Activated T-cell treated with anti-CD3 and anti-CD28 coated beads for 48 hours (primary cell): Measurements from ENCODE around the gene POFUT1.

ENCODE experiments used
- DNase-seq: peaks from one replicate; pipeline ENCODE4 v3.0.0-alpha.2; 2020; ENCODE audit warnings: low read depth

The POFUT1 gene

DNA sequence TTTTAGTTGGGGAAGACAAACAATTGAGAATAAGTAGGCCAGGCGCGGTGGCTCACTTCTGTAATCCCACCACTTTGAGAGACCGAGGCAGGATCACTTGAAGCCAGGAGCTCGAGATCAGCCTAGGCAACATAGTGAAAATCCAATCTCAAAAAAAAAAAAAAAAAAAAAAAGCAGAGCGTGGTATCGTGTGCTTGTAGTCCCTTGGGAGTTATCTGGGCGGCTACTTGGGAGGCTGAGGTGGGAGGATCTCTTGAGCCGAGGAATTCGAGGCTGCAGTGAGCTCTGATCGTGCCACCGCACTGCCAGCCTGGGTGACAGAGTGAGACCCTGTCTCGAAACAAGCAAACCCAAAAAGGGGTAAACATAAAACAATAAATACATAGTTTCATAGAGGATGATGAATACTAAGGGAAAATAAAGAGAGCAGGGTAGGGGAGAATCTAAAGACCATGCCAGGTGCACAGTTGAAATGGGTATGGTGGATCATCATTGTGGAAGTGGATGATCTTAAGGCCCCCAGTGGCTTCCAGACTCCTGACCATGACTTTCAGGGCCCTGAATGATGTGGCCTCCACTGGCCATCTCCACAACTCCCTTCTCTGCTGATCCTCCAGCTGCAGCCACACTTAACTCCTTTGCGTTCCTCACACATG lies 947 bp downstream of the POFUT1 start:
- DNase-seq, result no peak

DNA sequence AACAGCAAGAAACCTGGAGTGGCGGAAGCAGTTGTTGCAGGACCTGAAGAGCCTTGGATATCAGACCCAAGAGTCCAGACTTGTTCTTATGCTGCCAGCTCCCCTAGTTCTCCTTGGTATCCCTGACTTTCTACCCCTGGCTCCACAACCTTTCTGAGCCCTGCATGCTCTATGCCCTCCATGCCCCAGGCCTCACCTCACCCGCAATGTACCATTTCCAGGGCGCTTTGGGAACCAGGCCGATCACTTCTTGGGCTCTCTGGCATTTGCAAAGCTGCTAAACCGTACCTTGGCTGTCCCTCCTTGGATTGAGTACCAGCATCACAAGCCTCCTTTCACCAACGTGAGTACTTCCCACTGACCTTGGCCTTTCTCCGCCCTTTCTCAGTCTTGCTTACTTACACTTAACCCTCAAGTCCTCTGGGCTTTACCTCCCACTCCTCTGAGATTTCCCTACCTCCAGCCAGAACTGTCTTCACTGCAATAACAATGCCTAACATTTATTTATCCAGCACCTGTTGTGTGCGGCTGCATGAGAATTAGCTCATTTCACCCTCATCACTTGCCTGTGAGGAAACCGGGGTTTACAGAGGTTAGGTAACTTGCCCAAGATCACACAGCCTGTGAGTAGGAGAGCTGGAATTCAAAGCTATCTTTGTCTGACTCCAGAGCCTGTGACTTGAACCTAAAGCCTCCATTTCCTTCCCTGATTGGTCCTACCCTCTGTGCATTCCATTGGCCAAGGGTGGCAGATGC lies 2.3 kb downstream of the POFUT1 start:
- DNase-seq, result no peak

DNA sequence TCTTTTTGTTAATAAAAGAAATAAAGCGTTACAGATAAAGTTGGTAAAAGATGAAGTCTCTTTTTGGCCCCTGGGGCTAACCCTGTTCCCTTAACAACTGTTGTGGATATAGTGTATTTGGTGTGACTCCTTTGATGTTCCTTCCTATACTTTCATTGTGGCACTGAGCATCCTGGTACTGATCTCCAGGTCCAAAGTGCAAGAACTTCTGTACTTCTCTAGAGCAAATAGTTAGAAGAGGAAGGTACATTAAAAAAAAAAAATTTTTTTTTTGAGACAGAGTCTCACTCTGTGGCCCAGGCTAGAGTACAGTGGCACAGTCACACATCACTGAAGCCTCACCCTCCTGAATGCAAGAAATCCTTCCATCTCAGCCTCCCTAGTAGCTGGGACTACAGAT lies 6.2 kb downstream of the POFUT1 start:
- DNase-seq, result no peak

DNA sequence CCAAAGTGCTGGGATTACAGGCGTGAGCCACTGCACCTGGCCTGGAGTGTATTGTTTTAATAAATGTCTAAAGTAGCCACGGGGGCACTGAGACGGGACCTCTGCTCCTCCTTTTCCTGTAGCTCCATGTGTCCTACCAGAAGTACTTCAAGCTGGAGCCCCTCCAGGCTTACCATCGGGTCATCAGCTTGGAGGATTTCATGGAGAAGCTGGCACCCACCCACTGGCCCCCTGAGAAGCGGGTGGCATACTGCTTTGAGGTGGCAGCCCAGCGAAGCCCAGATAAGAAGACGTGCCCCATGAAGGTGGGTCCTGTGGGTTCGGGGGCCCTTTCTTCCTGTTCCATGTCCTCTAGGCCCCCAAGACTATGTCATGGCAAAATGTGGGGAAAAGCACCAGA lies 7.5 kb downstream of the POFUT1 start:
- DNase-seq, result no peak

- DNase-seq, result no peak
These were observed 8.0 kb downstream of the POFUT1 start for GRCh38 chr20:32215729-32216128.

DNA sequence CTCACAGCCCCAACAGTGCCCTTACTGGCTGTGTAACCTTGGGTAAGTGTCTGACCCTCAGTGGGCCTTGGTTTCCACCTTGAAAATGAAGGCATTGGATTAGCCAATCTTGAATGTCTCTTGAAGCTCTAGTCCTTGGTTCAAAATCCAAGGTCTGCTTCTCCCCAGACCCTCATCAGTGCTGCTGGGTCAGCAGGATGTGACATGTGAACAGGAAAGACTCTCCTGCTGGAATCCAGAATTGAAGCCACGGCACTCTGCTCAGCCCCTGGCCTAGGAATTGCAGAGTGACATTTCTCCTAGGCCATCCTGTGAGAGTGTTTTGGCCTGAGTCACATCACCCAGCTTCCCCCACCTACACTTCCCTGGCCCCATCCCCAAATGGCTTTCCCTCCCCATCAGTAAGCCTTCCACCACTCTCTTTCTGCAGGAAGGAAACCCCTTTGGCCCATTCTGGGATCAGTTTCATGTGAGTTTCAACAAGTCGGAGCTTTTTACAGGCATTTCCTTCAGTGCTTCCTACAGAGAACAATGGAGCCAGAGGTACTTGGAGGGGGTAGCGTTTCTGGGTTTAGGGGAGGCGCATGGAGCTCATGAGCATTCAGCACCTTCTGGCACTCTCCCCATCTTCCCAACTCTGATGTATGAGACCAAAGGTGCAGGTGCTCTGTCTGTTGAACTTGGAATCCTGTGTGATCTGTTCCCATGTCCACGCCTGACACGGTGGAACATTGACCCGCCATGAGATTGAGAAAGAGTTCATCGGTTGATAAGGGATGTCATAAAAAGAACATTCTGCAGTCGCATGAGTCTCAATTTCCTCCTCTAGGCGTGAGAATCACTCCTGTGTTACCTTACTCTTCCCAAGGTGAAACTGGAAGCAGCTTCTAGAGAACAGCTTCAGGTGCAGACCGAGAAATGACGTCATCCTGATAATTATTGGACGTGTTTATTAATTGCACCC lies 8.8 kb downstream of the POFUT1 start:
- no peak for DNase-seq

DNA sequence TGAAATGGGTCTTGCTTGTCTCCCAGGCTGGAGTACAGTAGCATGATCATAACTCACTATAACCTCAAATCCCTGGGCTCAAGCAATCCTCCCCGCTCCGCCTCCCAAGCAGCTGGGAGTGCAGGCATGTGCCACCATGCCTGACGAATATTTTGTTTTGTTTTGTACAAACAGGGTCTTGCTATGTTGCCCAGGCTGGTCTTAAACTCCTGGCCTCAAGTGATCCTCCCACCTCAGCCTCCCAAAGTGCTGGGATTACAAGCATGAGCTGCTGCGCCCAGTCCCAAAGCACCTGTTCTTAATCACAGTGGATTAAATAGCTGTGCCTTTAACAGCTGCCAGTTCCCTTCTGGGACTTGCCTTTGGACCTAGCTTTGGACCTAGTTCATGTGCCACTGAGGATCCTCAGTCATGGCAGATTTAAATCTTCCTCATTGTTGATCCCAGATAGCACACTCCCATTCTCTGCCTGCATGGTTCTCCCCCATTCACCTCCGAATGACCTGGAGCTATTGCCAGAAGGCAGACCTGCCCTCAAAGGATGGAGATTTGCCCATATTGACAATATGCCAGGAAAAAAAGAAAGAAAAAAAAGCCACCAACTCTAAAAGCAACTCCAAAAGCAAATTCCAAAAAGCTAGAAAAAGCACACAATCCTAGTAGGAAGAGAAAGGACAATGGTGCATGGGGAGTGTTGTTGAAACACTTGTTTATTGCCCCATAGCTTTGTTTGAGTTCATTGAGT lies 10.6 kb downstream of the POFUT1 start:
- DNase-seq, result no peak

DNA sequence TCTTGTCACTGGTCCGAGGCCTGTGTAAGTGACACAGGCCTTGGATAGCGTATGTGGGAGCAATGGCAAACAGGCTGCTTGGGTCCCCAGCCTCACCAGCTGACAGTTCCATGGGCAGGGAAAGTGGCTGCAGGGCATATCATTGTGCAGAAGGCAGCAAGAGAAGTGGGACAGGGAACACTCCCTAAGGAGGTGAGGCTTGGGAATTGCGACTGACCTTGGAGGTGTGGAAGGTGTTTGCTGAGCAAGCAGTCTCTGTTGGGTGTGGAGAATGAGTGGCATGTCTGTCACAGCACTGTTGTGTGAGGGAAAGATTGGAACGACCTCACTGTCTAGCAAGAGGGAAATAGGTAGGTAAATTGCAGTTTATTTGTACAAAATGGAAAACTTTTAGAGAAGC lies 16.8 kb downstream of the POFUT1 start:
- DNase-seq, result no peak

- DNase-seq, result no peak
These were observed 18.7 kb downstream of the POFUT1 start for GRCh38 chr20:32226391-32226790.

- DNase-seq, result no peak
These were observed 19.6 kb downstream of the POFUT1 start for GRCh38 chr20:32227306-32227705.

- no peak for DNase-seq
These were observed 20.3 kb downstream of the POFUT1 start for GRCh38 chr20:32227744-32228688.

DNA sequence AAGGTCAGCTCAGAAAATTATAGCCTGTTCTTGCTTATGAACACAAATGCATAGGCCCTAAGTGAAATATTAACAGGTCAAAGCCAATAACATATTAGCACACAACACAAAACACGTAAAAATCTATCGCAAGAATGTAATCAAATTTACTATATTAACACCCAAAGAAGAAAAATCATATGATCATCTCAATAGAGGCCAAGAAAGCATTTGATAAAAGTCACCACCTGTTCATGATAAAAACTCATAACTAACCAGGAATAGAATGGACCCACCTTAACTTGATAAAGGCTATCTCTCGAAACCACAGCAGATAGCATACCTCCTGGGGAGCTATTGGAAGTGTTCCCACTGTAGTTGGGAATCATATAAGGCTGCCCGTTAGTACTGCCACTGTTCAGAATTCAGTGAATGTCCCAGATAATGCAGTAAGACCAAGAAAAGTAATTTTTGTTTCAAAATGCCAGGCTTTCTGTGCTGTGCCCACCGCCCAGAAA lies 21.6 kb downstream of the POFUT1 start:
- DNase-seq, result no peak

- no peak for DNase-seq
These were observed 23.0 kb downstream of the POFUT1 start for GRCh38 chr20:32230707-32231106.

DNA sequence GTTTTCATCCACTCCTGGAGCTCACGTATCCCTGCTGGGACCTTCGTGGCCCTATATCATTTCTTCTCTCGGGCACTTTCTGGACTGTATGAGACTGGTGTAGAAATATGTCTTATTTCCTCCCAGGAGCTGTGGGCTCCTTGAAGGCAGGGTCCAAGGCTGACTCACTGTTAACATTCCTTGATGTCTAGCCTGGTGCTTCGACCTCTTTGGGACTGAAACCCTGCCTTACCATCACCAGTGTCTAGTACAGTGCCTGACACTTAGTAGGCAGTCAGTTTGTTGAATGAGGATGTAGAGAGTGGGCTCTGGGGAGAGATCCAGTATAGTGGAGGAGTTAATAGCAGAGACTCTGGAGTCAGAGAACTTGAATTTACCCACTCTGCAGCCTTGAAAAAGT lies 23.6 kb downstream of the POFUT1 start:
- DNase-seq, result no peak

GRCh38 chr20:32231847-32232246 lies 24.2 kb downstream of the POFUT1 start:
- DNase-seq, result no peak

GRCh38 chr20:32232326-32232886 lies 24.7 kb downstream of the POFUT1 start:
- no peak for DNase-seq

DNA sequence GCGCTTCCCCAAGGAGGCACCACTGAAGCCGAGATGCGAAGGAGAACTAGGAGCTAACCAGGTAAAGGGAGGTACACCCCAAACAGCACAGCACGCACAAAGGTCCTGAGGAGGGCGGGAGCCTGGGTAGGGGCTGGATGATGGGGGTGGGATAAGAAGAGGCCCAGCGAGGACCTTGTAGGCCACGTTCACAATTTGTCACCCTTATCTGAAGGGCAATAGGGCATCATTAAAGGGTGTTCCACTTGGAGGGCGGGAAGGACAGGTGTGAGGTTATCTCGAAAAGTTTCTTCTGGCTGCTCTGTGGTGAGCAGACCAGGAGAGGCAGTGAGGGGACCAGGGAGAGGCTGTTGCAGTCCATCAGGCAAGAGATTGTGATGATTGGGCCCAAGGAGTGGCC lies 25.6 kb downstream of the POFUT1 start:
- DNase-seq, result no peak

DNA sequence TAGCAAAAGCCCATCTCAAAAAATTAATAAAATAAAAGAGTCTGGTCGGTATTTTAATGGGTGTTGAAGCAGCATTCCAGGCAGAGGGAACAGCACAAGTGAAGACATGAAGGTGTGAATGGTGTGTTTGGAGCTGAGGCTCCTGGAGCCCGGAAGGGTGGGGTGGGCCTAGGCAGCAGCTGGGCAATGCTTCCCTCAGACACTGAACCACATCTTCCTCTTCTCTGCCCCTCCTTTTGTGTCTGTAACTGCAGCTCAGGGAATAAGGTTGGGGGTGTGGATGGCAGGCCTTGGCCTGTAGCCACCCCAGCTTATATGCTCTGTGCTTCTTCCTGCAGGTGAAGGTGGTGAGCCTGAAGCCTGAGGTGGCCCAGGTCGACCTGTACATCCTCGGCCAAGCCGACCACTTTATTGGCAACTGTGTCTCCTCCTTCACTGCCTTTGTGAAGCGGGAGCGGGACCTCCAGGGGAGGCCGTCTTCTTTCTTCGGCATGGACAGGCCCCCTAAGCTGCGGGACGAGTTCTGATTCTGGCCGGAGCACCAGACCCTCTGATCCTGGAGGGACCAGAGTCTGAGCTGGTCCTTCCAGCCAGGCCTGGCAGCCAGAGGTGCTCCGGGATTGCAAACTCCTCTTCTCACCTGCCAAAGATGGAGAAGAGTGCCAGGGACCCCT lies 26.6 kb downstream of the POFUT1 start:
- no peak for DNase-seq

DNA sequence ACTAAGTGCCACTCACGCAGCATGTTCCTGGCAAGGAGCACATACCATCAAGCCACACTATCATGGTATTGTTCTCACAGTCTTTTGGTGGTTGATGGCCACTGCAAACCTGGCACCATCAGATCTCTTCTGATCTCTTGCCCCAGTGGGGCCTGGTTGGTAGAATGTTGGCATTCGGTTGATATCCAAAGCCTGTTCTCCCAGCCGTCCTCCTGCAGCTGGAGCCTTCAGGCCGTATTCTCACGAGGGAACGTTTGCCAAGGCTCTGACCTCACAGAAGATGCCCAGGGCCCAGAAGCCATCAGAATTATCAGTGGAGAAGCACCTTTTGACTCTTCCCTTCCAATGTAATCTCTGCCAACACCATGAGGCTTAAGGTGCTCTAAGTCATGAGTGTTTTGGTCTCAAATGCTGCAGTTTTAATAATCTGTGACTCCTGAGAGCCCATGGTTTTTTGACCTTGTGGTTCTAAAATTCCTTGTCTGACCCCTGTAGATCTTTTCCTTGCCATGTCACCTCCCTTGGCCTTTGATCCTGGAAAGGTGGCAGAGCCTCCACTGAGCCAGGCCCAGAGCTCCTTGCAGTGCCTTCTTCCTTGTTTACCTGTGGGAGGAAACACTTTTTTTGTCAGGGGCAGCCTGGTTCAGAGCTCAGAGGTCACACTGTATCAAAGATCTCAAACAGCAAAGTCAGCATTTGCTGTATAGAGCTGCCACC lies 27.8 kb downstream of the POFUT1 start:
- no peak for DNase-seq
